Stimulated activated CD4-positive, alpha-beta T cell treated with anti-CD3 and anti-CD28 coated beads, TNF-alpha, amount 100 ng/mL, for 48 hours (primary cell): ENCODE data around the gene SPATA3.
"Not testable (repeated sequence)": the region's sequence is repeated elsewhere in the genome, so short reads cannot be mapped to it uniquely, and the experiment has no call there.

ENCODE experiments used
- DNase-seq, 3 donors: peaks; one replicate each; pipeline ENCODE4 v3.0.0-alpha.2; 2020; ENCODE audit warnings: low read depth in 3 of 3

SPATA3 gene

DNA sequence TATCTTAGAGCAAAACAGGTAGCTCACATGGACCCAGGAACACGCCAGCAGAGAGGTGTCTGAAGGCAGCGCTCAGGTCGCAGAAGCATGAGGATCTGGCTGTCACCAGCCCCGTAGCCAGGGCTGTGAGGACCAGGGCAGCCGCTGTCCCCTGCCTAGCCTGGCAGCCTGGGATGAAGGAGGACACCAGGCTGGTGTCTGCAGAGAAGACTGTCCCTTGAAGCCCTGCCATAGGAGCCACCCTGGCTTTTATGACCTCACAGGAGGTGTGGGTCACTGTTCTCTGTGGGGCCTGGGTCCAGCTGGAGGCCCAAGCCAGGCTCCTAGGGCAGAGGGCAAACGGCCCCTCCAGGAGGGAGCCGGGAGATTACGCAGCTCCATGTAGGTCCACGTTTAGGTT lies at the start of gene SPATA3:
Gene SPATA3, plus strand, starts transcription at position 301 of the 400 bp plus-strand sequence. CDS start 113 bp downstream, outside the sequence.
- no peak for DNase-seq

DNA sequence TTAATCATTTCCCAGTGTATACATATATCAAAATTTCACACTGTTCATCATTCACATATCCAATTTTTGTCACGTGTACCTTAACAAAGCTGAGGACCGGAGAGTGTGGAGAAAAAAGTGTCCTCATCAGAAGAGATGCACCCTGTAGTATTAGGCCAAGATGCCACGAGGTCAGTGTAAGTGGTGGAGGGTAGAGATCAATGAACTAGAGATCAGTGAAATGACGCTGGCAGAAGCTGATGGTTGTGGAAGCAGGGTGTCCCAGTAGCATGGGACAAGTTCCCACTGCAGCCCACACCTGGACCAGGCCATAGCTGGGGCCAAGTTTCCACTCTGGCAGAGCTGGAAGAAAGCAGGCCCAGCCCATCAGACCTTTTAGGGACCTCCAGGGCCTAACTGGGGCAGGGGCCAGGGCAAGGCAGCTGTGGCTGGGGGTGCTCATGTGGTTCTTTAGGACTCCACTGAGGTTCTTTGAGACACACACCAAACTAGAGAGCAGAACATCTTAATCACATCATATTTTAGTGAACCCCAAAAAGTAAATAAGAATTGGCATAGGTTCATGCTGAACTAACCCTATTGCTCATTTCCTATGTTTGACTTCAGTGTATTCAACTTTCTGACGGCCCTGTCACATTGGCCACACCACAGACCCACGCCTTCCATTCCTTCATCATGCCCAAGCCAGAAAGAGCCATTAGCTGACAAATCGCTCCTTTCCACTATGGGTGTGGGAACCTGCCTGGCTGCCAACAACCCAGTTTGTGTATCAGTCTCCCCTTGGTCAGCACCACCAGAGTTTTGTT lies 49.3 kb upstream of the SPATA3 start:
- DNase-seq = no peak

DNA sequence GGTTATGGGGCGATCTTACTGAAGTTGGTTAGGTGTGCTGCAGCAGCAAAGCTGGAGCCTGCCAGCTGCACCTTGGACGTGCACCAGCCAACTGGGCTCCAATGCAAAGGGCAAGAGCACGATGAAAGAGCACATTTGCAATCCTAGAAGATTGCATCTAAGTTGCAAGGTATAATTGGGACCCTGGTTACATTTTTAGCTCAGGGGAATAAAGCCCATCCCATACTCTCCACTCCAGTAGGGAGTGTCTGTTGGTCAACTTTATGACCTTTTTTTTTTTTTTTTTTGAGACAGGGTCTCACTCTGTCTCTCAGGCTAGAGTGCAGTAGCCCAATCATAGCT lies 48.7 kb upstream of the SPATA3 start:
- no peak for DNase-seq

DNA sequence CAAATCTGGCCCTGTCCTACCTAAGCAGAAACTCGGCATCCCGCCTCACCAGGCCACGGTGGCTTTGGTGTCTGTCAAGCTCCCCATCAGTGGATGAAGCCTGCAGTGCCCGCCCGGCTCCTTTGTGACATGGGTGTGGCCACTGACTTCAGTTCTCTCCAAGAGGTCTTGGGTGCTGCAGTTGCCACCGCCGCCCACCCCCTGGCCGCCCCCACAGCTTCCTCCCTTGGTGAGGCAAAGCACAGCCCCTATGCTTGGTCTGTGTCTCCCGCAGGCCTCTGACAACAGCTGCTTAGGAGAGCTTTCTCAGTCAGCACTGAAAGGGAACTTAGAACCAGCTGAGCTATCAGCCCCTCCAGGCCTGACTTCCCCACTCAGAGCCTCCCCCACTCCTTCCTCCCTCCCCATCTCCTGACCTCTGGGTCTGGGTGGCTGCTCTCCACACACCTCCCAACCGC lies 48.0 kb upstream of the SPATA3 start:
- DNase-seq = no peak

DNA sequence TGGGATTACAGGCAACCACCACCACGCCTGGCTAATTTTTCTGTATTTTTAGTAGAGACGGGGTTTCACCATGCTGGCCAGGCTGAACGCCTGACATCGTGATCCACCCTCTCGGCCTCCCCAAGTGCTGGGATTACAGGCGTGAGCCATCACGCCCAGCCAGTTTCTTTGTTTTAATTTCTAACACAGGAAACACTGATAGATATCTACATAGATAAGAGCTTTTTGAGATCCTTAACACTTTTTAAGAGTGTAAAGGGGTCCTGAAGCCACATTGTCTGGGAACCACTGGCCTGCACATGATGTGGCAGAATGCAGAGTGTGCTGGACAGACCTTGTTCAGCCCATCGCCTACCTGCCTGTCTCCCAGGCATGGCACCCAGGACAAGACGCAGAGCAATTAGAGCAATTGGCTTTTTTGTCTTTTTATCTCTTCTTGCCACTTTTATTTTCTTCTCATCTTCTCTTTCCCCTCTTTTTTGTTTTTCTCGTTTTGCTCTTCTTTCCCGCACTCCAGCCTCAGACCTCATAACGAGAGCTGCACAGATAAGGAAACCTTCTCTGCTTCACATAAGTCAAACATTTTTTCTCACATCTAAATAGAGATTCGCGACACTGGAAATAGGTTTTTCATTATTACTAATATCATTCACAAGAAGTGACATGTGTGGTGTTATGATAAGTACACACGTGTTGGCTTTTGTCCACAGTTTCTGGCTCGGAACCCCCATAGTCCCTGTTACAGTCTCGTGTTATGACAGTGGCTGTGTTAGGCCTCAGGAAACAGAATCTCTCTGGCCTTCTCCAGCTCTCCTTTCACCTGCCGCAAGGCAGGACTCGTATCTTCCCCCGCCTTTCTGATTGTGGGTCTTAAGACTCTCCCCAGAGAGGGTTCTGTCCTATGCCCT lies 45.7 kb upstream of the SPATA3 start:
- no peak for DNase-seq

DNA sequence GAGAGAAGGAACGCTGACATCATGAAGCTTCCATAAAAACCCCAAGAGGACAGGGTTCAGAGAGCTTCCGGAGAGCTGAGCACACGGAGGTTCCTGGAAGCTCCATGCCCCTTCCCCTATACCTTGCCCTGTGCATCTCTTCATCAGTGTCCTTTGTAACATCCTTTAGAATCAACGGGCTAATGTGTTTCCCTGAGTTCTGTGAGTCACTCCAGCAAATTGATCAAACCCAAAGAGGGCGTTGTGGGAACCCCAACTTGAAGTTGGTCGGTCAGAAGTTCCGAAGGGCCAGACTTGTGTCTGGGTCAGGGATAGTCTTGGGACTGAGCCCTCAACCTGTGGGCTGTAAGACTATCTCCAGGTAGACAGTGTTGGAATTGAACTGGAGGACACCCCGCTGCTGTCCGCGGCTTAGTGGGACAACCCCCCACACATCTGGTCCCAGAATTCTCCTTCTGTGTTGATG lies 45.0 kb upstream of the SPATA3 start:
- DNase-seq = no peak

DNA sequence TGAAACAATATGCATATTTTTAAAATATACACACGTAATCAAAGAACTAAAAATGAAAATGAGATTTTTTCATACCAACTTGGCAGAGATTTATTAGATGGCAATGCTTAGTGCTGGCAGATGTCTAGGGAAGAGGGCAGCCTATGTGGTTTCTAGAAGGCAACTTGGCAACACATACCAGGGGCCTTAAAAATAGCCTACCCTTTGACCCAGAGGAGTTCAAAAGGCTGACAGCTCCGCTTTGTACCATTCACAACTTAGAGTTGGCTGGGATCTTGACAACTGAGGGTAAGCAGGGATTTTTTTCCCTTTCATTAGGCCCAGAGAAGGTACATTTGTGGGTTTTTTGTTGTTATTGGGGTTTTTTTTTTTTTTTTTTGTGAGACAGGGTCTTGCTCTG lies 44.5 kb upstream of the SPATA3 start:
- DNase-seq = no peak

DNA sequence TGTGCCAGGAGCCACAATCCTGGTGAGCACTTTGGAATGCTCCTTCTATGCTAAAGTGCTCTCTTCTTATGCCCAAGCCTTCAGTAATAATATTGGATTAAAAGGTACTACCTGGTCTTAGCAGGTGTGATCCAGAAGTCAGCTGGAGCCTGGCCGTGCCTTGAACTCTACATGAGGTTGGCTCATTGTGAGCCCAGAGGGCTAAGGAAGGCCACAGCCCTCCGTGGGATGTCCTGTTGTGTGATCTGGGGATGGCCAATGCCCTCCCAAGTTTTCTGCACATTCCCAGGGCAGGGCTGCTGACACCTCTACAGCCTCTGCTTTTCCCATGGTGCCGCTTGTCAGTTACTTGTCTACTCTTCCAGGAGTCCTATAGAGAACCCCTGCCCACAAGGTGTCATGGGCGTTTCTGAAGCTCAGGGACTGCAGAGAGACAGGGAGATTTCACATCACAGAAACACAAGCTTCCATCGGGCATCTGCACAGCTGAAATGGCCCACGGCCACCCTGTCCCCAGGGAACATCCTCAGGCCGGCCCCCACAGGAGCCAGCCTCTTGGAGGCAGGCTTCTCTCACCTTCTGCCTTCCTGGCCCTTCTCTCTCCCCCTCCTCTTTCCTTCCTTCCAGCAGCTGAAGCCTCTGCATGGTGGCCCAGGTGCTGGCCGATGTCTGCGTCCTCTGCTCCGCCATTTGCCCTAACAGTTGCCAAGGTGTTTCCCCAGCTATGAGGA lies 43.5 kb upstream of the SPATA3 start:
- DNase-seq = no peak

DNA sequence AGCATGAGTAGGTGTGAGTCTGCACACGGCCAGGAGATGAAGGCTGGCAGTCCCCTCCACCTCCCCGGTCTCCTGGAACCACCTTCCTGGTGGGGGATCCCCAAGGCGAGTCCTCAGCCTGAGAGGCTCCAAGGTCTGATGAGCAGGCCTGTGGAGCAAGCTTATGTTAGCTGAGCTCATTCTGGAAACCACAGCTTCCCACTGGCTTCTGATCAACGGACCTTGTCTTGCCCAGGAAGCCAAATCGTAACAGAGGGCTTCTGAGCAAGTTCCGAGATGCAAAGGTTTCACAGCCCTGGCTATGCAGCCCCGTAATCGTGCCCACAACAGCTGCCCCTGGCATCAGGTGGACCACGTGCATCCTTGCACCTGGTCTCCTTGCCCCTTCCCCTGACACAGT lies 42.1 kb upstream of the SPATA3 start:
- DNase-seq = no peak

DNA sequence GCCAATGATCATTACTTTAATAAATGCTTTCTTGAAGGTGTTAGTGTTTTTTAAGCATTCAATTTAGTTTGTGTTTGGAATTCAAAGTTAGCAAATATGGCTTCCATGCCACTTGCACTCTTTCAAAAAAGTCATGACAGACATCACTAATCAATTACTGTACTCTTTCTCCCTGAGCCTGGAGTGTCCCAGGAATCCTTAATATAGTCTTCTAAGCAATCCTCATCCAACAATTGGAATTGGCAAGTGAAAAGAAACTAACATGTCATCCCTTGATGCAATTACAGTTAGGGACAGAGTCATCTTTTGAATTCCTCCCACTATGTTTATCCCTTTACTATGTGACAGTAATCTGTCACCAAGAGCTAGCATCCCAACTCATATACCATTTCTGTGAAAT lies 41.2 kb upstream of the SPATA3 start:
- DNase-seq = no peak

DNA sequence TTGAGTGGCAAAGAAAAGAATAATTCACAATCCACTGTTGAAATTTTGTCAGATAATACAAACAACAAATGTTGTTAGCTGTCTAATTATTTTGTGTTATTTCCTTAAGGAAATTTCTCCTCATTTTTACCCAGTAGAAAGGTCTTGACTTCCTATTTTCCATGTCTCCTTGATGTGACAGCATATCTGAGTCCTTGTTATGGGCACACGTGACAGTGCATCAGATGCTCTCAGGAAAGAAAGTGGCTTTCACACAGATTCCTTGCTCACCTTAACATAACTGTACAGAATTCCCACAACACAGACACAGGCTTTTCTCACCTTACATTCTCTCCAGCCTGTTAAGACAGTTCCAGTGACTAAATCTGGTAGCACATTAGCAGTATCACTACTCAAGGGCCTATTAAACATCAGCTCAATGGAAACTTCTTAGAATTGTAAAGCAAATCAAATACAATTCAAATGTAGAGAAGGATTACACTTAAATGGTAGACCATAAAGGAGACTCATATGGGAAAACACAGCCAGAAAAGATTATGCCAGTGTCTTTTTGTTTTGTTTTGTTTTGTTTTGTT lies 40.7 kb upstream of the SPATA3 start:
- no peak for DNase-seq

DNA sequence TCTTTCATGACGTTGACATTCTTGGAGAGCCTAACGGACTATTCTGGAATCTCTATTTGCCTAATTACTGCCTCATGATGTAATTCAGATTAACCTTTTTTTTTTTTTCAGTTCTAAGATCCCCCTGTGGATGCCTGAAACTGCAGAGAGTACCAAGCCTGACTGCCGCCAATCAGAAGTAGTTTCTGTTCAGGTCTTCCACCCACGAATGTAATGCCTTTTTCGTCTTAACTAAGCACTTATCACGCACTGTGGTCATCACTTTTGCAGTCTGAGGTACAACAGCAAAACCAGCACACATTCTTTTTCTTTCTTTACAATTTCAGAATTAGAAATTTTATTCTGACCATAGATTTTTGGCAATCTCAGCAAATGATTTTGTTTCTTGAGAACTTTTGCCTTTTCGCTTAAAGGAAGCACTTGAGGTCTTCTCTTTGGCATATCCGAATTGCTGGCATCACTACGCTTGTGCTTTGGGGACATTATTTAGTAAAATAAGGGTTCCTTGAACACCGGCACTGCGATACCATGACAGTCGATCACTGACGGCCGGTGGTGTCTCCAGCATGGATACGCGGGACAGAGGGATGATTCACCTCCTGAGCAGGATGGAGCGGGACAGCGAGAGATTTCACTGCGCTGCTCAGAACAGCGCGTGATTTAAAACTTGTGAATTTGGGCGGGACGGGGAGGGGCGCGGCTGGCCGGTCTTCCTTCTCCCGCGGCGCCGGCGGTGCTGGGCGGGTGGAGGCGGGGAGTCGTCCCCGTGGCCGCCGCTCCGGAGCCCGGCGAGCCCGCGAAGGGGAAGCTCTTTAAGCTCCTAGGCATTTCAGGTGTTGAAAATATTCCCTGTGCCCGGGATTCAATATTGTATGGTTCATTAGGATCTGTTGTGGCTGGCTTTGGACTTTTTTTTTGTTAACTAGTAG lies 38.8 kb upstream of the SPATA3 start:
- peak in 1 of 3 donors; percentile 20 for DNase-seq

DNA sequence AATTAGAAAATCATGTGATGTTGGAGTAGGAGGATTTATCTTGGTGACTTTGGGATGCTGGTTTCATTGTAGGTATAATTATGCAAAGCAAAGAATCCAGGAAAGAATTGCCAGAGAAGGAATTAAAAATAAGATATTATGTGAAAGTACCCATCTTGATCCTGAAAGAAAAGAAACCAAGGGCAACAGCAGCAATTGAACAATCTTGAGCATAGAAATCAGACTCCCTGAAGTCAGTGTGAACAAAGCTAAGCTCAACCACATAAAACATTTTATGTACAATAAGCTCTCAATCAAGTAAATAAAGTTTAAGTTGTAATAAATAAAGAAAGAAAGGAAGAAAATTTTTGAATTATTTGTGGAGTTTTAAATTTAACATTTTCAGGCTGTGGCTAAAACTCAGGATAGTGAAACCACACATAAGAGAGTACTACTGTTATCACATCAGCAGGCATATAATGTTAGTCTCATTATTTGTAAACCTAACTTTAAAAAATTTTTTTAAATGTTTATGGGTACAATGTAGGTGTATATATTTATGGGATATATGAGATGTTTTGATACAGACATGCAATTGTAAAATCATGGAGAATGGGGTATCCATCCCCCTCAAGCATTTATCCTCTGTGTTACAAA lies 38.0 kb upstream of the SPATA3 start:
- no peak for DNase-seq

DNA sequence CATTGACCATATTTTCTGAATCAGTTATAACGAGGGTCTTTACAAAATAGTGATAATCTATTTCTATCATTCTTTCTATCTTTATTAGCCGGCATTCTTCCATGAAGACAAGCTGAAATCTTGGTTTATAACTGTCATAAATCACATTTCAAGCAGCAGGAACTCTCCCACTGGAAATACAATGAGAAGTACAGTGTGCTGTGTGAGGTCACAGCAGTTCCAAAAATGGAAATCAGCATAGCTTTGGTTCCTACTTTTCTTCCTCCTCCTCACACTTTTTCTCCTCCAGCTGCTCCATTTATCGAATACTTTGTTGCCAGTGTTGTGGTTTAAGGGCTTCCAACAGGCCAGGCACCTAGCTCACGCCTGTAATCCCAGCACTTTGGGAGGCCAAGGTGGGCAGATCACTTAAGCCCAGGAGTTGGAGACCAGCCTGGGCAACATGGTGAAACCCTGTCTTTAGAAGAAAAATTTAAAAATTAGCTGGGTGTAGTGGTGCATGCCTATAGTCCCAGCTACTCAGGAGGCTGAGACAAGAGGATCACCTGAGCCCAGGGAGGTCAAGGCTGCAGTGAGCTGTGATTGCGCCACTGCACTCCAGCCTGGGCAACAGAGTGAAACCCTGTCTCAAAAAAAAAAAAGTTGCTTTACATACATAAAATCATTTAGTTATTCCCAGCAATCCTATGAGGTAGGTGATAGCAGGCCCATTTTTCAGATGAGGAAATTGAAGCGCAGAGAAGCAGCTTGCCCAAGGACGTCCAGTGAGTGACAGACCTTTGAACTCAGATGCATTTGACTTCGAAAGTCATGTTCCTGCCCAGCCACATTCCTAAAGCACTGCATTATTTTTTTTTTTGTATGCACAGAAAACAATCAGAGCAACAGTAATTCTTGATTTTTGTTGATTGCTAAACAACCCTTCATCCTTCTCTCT lies 36.8 kb upstream of the SPATA3 start:
- no peak for DNase-seq

DNA sequence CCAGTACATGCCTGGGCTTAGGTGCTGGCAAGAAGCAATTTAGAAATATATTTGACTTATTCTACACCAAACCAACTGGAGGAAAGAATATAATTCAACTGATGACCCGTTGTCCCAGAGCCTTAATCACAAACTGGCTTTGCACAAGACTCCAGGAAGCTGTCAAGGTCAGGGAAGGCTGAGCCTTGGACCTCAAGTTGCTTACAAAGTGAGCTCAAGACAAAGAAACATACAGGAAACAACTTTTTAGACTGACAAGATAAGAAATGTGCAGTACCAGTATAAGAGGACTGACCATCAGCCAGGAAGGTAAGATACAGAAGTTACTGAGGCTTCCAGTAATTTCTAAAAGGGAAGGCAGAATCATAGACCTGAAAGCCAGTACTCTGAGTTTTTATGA lies 35.9 kb upstream of the SPATA3 start:
- no peak for DNase-seq

DNA sequence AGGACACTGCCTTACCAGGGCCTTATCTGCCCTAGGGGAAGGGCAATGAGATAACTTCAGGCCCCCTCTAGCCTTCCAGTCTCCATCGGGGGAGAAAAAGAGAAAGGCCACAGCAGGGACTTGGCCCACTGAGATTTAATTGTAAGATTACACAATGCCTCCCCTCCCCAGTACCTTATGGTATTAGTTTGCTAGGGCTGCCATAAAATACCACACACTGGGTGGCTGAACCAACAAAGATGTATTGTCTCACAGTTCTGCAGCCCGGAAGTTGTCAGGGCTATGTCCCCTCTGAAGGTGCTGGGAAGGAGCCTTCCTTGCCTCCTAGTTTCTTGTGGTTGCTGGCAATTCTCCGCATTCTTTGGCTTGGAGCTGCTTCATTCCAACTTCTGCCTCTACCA lies 34.8 kb upstream of the SPATA3 start:
- no peak for DNase-seq

DNA sequence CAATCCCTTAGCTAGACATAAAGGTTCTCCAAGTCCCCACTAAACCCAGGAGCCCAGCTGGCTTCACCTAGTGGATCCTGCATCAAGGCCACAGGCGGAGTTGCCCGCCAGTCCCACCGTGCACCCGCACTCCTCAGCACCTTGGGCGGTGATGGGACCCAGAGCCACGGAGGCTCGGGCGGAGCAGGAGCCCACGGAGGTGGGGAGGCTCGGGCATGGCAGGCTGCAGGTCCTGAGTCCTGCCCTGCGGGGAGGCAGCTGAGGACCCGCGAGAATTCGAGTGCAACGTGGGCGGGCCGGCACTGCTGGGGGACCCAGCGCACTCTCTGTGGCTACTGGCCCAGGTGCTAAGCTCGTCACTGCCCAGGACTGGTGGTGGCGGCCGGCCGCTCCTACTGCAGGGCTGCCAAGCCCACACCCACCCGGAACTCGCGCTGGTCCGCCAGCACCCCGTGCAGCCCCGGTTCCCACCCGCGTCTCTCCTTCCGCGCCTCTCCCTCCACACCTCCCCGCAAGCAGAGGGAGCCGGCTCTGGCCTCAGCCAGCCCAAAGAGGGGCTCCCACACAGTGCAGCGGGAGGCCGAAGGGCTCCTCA lies 31.7 kb upstream of the SPATA3 start:
- no peak for DNase-seq

DNA sequence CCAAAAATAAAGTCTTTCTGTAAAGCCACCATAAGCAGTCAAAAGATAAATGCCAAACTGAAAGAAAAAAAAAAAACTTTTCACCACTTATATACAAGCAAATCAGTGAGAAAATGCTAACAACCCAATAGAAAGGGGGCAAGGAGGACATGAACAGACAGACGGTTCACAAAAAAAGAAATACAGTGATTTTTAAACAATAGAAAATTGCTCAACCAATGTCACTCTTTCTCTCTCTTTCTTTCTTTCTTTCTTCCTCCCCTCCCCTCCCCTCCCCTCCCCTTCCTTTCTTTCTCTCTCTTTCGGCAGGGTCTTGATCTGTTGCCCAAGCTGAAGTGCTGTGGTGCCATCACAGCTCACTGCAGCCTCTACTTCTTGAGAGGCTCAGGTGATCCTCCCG lies 28.8 kb upstream of the SPATA3 start:
- no peak for DNase-seq

DNA sequence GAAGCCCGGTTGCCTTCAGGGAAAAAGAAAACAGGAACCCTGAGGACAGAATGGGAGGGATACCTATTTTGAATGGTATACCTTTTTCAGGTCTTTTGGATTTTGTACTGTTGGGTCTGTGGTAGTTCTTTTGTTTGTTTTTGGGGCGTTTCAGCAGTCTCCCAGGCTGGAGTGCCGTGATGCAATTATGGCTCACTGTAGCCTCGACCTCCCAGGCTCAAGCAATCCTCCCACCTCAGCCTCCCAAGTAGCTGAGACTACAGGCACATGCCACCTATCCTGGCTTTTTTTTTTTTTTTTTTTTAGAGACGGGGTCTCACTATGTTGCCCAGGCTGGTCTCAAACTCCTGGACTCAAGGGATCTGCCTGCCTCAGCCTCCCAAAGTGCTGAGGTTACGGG lies 27.6 kb upstream of the SPATA3 start:
- DNase-seq = not testable (repeated sequence)
